Right lobe of liver (tissue), 4 donors: ENCODE data around the gene DMRT1.

Source experiments
- POLR2A ChIP-seq: fragments of 450-650 bp; IDR thresholded peaks from one replicate; pipeline ENCODE4 v1.6.1; 2017; ENCODE audit warnings: antibody characterized with exemption, mild to moderate bottlenecking
- TF ChIP-seq, protein P1 (sequence below), 4 donors: fragments of 200-600 bp in 3 of 4; fragments of 450-650 bp in 1 of 4; IDR thresholded peaks; one replicate each; pipeline versions ENCODE4 v1.5.1 to v1.8.0; 2016 to 2022; ENCODE audit warnings: antibody characterized with exemption in 4 of 4, mild to moderate bottlenecking in 2 of 4
- donor health status: DM: no; HTN: no; CAD: no.
- donor health status: DM: no; HTN: no; CAD: no.
- donor health status: DM: no; HTN: yes; CAD: no.

GRCh38 chr9:974996-975739 lies 133.7 kb downstream of the DMRT1 start:
- TF ChIP-seq, protein P1, sequence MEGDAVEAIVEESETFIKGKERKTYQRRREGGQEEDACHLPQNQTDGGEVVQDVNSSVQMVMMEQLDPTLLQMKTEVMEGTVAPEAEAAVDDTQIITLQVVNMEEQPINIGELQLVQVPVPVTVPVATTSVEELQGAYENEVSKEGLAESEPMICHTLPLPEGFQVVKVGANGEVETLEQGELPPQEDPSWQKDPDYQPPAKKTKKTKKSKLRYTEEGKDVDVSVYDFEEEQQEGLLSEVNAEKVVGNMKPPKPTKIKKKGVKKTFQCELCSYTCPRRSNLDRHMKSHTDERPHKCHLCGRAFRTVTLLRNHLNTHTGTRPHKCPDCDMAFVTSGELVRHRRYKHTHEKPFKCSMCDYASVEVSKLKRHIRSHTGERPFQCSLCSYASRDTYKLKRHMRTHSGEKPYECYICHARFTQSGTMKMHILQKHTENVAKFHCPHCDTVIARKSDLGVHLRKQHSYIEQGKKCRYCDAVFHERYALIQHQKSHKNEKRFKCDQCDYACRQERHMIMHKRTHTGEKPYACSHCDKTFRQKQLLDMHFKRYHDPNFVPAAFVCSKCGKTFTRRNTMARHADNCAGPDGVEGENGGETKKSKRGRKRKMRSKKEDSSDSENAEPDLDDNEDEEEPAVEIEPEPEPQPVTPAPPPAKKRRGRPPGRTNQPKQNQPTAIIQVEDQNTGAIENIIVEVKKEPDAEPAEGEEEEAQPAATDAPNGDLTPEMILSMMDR (IDR thresholded peaks at IDR 0.05): no peak
- no peak for TF ChIP-seq POLR2A
